HG03469 (cell line): Measurements from ENCODE around the gene NFKB1.

Experiments
- ATAC-seq: cut with Tn5 transposase; IDR thresholded peaks from one replicate; pipeline ENCODE4 v1.9.1; 2021; ENCODE audit warnings: mild to moderate bottlenecking, moderate library complexity, moderate number of reproducible peaks; ENCODE audit not compliant: unreplicated experiment

NFKB1 gene

DNA sequence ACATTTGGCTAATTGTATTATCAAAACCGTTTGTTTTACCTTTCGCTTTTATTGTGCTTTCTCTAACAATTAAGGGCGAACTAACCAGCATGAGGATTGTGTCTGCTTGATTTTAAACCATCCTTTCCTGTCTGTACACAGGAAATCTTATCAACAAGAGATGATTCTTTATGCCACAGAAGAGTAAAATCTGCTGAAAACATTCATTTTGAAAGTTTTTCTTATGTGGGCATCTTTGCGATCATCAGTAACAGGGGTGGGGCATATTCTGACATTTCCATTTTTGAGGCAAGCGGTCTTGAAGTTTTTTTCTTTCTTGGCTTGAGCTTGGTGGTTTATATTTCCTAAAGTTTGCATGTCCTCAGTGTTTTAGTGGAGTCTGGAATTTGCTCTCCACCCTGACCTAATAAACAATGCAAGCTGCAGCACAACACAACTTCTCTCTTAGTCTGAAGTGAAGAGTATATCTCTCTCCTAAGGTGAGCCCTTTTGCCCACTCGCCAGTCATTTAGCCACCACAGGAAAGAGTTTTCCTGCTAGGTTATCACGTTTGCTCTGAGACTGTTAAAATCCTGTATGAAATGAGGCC, 26.6 kb downstream of the NFKB1 start:
- no peak for ATAC-seq

DNA sequence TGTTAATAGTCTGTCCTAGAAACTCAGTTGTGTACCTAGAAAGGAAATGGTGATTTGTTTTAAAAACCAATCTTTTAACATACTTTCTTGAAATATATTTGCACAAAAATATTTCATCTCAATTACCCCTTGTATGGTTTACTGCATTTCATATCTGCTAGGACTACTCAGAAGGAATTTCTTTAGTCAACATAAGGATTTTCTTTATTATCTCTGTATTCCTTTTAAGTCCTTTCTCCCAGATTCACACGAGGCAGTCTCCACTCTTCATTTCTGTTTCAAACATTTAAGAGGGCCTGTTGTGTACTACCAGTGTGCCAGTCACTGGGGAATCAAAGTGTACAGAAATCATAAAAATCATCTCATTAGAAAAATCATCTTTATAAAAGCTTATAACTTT, 28.8 kb downstream of the NFKB1 start:
- no peak for ATAC-seq

DNA sequence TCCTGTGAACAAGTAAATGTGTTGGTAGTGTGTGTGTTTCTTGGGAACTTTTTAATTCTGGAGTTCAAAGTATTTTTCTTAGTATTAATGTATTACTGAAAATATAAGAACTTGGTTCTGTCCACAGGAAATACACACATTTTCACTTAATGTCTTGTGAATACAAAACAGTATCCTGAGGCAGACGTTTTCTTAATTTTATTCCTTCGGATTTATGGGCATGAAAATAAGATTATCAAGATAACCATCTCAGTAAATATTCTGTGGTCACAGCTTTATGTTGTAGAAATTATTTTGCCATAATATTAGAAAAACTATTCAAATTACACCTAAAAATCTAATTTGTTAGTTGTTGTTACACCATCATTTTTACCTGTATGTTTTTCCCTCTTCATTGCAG, 29.8 kb downstream of the NFKB1 start:
- ATAC-seq = no peak

DNA sequence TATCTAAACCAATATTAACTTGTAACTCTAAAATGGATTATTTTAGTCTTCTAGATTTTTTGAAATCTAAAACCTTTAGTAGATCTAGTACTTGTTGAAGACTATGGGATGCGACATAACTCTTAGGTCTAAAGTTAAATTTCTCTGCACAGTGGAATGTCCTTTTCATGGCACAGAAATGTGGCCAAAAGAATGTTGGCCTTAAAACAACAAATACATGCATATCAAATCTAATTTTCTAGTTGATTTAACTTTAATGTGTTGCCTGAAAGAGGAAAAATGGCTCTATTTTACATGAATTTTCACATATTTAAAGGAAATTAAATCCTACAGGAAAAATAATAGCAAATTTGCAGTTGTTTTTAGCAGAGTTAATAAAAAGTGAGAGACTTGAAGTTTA, 30.3 kb downstream of the NFKB1 start:
- ATAC-seq = no peak

DNA sequence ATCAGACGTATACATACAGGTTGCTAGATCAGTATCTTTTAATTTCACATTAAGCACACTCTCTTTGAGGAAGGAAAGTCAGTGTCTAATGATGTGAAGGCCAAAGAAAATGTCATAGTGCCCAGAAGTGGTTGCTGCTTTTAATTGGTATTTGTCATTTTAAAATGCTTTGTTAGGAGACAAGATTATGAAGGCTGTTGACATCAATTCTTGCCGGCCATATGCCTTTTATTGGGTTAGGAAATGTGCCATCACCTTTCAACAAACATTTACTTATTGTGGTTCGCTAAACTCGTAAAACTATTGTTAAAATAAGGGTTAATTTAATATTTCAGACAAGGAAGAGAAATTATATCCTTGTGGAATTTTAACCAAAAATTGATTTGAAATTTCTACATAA, 32.2 kb downstream of the NFKB1 start:
- ATAC-seq = no peak

DNA sequence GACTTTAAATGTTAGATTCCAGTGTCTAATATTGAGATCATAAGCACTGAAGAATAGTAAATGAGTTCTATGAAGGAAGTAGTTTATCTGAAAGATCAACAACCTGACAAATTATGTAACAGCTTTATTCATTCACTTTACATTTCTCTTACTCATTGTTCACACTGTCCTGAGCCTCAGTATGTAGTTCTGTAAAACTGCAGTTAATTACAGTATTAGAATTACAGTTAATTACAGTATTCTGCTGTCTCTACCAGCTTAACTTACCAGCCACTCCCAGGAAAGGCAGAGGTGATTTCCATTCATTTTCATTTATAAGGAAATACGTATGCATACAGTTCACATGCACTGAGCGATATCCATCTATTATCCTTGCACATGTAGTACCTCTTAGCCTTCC, 32.7 kb downstream of the NFKB1 start:
- no peak for ATAC-seq

DNA sequence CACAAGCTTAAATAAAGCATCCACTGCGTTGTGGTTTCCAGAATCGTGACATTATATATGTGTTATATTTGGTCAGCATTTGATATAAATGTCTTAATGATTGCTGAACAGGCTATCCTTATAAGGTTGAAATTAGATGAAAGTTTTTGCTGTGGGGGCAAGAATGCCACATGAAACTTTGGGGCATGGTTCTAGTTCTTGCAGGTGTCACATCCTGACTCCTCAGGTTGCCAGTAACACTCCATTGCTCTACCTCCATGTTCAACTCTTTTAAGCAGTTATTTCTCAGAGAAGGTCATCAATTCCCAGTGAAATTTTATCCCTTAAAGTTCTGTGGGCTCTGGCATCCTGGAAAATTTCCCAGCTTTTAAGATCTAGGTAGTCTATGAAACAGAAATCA, 33.7 kb downstream of the NFKB1 start:
- ATAC-seq = no peak

DNA sequence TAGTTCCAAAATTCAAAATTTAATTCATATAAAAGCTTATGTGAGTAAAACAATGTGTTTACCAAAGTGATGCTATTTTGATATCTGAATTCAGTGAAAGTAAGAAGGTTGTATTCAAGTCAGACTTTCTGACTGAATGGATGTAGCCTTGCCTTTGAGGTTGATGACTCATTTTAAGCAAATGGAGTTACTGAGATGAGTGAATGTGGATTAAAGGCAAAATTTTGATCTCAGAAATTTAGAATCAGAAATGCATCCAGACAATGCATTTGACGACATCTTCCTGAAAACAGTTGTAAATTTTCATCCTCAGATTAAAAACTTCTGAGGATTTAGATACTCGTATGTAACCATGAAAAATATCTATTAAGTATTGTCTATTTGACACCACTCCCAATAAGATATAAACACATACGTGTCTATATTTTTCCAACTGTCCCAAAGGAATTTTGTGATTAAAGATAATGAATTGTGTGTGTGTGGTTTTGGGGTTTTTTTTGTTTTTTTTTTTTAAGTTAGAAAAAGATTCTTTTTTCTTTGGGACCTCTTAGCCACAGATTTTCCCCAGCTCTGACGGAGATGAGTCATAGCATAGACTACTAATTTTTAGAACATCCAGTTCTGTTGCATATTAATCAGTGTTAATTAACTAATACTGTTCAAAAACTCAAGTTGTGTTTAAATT, 34.4 kb downstream of the NFKB1 start:
- peak; percentile 78 for ATAC-seq

DNA sequence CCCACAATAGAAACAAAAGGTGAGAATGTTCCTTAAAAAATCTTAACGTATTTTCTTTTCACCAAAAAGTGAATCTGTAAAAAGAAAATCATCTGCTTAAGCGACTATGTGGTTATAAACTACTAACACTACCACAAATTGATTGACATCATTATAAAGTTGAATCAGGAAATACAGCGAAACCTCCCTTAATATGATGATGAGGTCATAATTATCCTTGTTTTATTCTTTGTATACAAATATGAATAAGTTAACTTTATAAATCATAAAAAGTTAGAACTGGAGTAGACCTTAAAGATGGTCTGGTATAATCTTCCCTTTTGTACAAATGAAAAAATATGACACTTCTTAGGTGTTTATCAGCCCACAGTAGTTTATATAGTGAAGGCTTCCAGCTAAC, 35.6 kb downstream of the NFKB1 start:
- ATAC-seq = no peak

DNA sequence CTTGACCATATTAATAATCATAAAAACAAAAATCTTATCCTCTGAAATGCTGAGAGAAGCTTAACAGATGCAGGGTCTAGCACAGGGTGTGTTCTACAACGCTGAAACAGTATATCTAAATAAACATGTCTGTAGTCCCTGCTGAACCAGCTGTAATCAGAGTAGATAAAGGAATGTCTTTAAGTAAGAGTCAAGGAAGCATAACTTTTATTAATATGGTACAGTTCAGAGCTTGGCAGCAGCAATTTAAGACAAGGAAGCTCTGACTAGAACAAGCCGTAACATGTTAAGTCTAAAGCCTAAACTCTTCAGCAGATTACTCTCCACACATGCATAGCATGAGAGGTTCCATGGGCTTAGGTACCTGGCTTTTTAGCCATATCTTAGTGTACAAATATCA, 36.1 kb downstream of the NFKB1 start:
- ATAC-seq = no peak

DNA sequence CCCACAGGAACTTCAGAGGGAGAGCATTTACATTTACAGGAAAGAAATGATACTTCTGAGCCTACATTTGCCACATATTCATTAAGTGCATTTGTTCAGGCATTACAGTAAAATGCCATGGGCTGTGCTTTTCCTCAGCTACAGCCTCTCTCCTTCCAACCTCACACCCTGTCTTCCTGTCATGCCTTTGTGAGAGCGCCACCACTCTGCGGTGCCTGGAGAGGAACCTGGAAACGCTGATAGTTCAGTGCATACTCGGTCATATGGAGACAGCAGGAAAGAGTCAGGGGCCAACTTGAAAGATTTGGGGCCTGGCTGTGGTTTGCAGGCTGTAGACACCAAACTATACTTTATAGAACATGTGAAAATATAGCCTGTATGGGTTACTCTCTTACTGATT, 40.5 kb downstream of the NFKB1 start:
- ATAC-seq = no peak

DNA sequence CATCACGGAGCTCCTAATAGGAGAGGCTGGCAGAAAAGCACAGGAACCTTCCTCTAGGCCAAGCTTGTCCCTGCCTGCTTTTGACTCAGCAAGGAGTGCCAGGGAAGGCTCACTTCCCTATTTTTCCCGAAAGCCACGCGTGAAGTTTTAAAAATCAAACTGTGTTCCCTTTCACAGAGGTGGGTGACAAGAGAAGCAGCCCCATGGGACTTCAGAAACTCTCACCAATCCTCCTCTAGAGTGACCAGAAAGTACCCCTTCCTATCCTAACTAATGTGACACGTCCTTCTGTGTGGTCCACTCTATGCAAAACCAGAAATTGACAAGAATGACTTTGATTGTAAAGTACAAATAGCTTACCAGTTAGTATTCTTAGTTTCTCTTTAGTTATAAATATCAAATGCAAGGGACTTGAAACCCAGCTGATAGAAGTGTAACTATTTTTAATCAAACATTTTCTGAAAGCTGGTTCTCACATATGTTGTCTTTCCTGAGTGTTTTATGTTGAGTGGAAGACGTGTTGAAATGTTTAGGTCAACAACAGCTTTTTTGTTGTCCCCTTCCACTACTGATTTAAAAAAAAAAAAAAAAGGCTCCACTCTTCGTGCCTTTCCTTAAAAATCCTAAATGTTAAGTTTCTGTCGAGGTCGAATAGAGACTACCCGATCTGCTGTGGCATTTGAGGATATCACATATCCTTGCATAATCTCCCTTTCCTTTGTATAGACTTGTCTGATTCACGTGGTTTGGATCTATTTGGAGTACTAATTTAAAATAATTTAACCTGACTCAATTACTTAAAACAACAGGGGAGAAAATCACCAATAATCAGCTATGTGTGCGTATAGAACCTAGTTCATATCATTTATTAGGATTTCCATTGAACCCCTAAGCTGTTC, 42.1 kb downstream of the NFKB1 start:
- peak; percentile 63 for ATAC-seq

DNA sequence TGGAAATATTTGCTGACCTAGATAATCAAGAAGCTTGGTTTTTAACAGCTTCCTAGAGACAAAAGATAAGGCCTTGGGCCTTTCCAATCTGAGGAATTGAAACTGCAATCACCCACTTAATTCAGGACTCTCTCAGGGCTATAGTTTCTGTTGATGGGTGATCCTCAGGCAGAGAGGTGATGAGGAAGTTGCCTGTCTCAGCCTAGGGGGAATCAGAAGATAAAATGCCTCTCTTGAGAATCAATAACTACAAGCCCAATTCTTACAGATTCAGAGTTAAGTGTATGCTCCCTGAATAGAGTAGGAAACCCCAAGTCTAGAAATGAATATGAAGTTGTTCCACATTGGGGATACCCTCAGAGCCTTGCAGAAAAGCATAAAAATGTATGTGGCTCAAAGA, 45.5 kb downstream of the NFKB1 start:
- peak; percentile 43 for ATAC-seq

DNA sequence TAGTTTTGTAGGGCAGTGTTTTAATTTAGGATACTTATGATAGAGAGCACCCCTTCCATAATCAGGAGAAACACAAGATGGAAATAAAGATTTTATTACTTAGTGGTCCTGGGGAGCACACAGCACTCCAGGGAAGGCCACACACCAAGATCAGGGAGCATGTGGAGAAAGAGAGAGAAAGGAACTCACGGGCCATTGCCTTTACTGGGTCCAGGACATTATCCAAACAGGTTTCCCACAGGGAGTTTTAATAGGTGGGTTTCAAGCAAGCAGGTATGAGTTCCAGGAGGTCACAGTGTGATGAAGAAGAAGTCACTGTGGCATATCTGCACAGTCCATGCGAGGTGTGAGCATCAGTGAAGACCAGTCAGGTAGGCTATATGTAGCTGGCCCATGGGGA, 46.8 kb downstream of the NFKB1 start:
- ATAC-seq = no peak

DNA sequence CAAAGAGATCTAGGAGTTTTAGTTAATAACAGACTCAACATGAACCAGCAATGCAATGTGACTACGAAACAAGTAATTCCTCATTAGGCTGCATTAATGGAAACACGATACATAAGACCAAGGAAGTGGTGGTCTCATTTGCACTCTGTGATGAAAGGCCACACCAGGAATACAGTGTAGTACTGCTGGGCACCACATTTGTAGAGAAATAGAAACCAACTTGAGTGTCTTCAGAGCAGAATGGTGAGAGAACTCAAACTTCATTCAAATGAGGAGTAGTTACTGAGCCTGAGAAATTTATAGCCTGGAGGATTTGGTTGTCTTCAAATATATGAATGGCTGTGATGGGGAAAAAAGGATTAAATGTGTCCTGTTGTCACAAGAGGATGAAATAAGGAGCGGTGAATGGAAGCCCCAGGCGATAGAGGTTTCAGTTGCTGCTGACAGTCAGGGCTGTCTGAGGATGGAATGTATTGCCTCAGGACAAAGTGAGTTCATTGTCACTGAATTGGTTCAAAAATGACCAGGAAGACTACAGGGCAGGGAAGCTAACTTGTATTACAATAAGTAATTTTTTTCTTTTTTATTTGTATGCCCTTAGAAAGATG, 50.9 kb downstream of the NFKB1 start:
- ATAC-seq = no peak

DNA sequence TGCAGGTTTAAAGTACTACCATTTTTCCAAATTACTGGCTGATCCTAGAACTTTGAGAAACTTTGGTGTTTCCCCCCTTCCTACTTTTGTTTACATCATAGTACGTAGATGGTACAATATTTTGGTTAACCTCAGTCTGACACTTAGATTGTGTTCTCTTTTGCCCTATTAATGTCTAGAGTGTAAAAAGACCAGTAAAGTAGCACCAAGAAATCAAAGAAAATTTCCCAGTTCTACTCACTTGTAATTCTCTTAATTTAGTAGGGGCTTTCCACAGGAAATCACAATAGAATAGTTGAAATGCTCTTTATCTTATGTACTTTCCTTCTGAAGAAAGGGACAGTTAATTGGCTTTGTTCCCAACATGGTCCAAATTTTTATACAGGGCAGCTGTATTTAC, 51.6 kb downstream of the NFKB1 start:
- ATAC-seq = no peak

DNA sequence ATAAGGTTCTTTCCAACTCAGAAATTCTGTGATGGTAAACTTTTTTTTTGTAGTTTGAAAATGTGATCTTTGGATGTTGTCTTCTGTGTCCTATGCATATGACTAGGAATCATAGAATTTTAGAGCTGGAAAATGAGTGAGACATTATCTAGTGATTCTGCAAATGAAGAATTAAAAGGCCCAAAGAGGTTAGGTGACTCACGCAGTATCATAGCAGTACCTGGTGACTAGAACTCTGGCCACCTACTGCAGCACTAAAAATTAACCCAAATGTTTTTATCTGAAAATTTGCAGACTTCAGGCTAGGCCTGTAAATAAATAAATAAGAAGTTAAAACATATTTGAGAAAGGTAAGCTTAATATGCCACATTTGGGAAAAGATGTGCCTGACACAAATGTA, 52.8 kb downstream of the NFKB1 start:
- ATAC-seq = no peak

DNA sequence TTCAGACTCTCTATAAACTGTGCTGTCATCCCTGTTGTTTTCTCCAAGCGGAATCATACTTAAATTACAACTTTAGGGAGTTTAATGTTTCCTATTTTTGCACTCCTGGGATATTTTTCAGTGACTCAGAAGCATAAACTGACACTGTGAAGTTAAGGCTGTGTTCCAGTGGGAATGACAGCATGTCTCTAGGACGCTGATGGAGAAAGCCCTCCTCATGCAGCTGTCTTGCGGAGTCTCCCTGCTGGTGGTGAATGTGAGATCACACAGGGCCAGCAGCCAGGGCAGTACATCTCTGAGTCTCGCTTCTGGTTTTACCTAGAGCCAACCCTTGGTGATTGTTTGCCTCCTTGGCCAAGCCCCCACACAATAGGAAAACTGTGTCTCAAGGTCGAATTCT, 53.3 kb downstream of the NFKB1 start:
- no peak for ATAC-seq

DNA sequence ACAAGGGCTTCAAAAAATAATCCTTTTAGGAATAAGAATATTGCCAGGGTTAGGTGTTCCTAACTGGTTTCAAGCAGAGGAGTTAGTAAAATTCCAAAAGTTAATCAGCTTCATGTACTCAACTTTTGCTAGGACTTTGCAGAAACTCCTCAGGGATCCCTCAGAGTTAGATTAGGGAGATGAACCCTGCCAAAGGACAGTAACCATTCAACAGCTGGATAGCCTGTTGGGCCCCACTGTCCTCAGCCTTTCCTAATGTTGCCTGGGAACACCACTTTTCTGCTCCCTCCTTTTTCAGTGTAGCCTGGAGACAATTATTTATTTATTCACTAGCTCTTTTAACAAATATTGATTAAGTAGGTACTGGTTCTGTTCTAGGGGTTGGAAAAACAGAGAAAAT, 53.8 kb downstream of the NFKB1 start:
- ATAC-seq = no peak

DNA sequence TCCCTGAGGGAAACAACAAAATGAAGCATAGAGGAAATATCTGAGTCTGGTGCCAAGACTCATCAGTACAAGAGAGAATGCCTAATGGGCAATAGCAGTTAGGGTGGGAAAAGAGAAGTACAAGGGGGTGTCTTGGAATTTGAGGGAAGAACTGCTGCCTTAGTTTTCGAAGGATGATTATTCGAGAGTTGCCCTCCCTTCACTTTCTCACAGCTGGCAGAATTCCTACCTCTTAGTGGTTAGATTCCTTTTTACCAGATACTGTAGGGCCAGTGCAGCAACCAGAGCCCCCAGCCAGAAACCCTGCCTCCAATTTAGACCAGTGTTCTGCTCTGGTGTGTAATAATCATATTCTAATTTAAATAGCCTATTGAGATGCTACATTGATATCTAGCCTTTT, 56.5 kb downstream of the NFKB1 start:
- ATAC-seq = no peak

DNA sequence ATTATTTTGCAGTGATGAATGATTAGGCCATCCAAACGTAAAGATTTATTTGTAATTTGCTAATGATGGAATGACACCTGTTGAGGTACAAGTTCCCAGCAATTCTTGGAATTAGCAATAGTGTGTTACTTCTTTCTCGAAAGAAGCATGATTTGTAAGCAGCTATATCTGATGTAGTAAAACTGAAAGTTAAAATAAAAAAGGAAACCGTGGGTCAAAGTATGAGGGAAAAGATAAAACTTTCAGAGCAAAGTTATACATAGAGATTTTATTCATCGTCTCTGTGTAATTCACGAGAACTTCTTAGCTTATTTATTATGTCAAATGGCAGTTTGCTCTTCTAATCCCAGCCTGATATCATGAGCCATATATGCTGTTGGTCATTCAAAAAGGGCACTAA, 59.0 kb downstream of the NFKB1 start:
- no peak for ATAC-seq
